GM12878 (cell line): ENCODE results near the gene STXBP5. TPM values are rescaled to one million over a fixed set of nuclear protein-coding genes. Genes with fewer than 3 reads are reported as not detected.

Experiments used
- ATAC-seq: fragments of 200-7000 bp; cut with Tn5 transposase; 3 replicates; pipeline ENCODE4 v1.9.1; 2020; ENCODE audit warnings: mild to moderate bottlenecking, moderate library complexity
- BruUV-seq: library from RNA; stranded (reverse); fragments of 400-500 nt; replicated peaks from 2 replicates; lab custom pipeline; 2021; lab: Mats Ljungman, UMichigan
- CTCF ChIA-PET: fragments of 300-600 bp; sonication (Branson Sonifier 250); formaldehyde crosslinking; extraction: SDS; loops from one replicate; lab custom pipeline; 2021; ENCODE audit warnings: inconsistent platforms; lab: Yijun Ruan, JAX
- POLR2A ChIA-PET: fragments of 350-600 bp; formaldehyde crosslinking; extraction: SDS; loops from one replicate; lab custom pipeline; 2021; ENCODE audit warnings: inconsistent platforms; lab: Charles Lee
- RAD21 ChIA-PET: fragments of 300-600 bp; sonication (Branson Sonifier 250); formaldehyde crosslinking; loops from one replicate; lab custom pipeline; 2023; ENCODE audit warnings: antibody characterized with exemption; ENCODE audit not compliant: unreplicated experiment; lab: Charles Lee
- SMC1A ChIA-PET: fragments of 300-600 bp; sonication (Branson Sonifier 250); formaldehyde crosslinking; loops from one replicate; lab custom pipeline; 2023; ENCODE audit not compliant: unreplicated experiment, uncharacterized antibody; lab: Charles Lee
- DNase-seq: peaks from one replicate; pipeline ENCODE4 v3.0.0-alpha.2; 2011; ENCODE audit warnings: low read depth, low spot score
- FAIRE-seq: peaks from 3 replicates; lab custom pipeline; 2011; peaks lifted over from hg19 to GRCh38; lab: Jason Lieb, UNC
- H2AFZ ChIP-seq: 2 replicates; pipeline ENCODE4 v1.6.0; 2011; ENCODE audit warnings: low read depth, low read length, control low read depth; ENCODE audit not compliant: control insufficient read depth
- H3K27ac ChIP-seq: 2 replicates; pipeline ENCODE4 v1.5.1; 2011; ENCODE audit warnings: control low read depth; ENCODE audit not compliant: control insufficient read depth, insufficient read depth
- H3K27me3 ChIP-seq, 2 experiments: replicated peaks in 1 of 2; 2 replicates each; pipeline versions ENCODE4 v1.6.0 to v1.6.1; 2011; ENCODE audit warnings: low read length in 1 of 2; ENCODE audit not compliant: control insufficient read depth in 2 of 2, insufficient read depth in 2 of 2
- H3K36me3 ChIP-seq, 2 experiments: 2 replicates each; pipeline ENCODE4 v1.5.1; 2011; ENCODE audit warnings: low read length in 1 of 2; ENCODE audit not compliant: control insufficient read depth in 2 of 2, insufficient read depth in 2 of 2
- H3K4me1 ChIP-seq: 2 replicates; pipeline ENCODE4 v1.6.1; 2011; ENCODE audit warnings: mild to moderate bottlenecking, low read length, moderate library complexity, mixed read lengths; ENCODE audit not compliant: control insufficient read depth, insufficient read depth
- H3K4me2 ChIP-seq: 2 replicates; pipeline ENCODE4 v1.6.0; 2011; ENCODE audit warnings: control low read depth; ENCODE audit not compliant: control insufficient read depth, insufficient read depth
- H3K4me3 ChIP-seq: fragments of 200-600 bp; sonication (generic); 2 replicates; pipeline ENCODE4 v1.5.1; 2016
- H3K79me2 ChIP-seq: 2 replicates; pipeline ENCODE4 v1.6.0; 2011; ENCODE audit warnings: low read length; ENCODE audit not compliant: control insufficient read depth, insufficient read depth
- H3K9ac ChIP-seq: 2 replicates; pipeline ENCODE4 v1.8.0; 2011; ENCODE audit warnings: low read length, control low read depth, mixed read lengths; ENCODE audit not compliant: control insufficient read depth, insufficient read depth
- H3K9me3 ChIP-seq: replicated peaks from 3 replicates; pipeline ENCODE4 v1.5.1; 2011; ENCODE audit warnings: mild to moderate bottlenecking, low read length; ENCODE audit not compliant: control insufficient read depth, insufficient read depth
- H4K20me1 ChIP-seq: 2 replicates; pipeline ENCODE4 v1.6.0; 2011; ENCODE audit not compliant: control insufficient read depth, insufficient read depth
- CREB1 ChIP-seq: IDR thresholded peaks from 2 replicates; pipeline ENCODE4 v1.6.1; 2012; ENCODE audit warnings: low read depth, mild to moderate bottlenecking, inconsistent platforms
- CTCF ChIP-seq, 3 experiments: IDR thresholded peaks in 2 of 3; conservative IDR thresholded peaks in 1 of 3; 2 replicates each; pipeline ENCODE4 v1.5.1; 2011; ENCODE audit warnings: low read depth in 3 of 3, low read length in 3 of 3, mild to moderate bottlenecking in 3 of 3, control low read depth in 2 of 3, moderate library complexity in 2 of 3, inconsistent platforms in 1 of 3, mixed read lengths in 1 of 3; ENCODE audit not compliant: control insufficient read depth in 2 of 3, insufficient read depth in 1 of 3; ENCODE audit errors: extremely low read depth in 1 of 3
- HSF1 ChIP-seq: fragments of 150-350 bp; IDR thresholded peaks from 2 replicates; pipeline ENCODE4 v1.6.1; 2014; ENCODE audit warnings: mild to moderate bottlenecking, low read depth, low read length
- NFIC ChIP-seq: IDR thresholded peaks from 2 replicates; pipeline ENCODE4 v1.6.1; 2012; ENCODE audit warnings: low read depth, mild to moderate bottlenecking, inconsistent platforms, low read length, moderate library complexity
- NR2F1 ChIP-seq: fragments of 450-650 bp; conservative IDR thresholded peaks from 2 replicates; pipeline ENCODE4 v1.6.1; 2017; ENCODE audit warnings: mild to moderate bottlenecking
- RAD21 ChIP-seq: IDR thresholded peaks from 2 replicates; pipeline ENCODE4 v1.6.1; 2011; ENCODE audit warnings: mild to moderate bottlenecking, low read depth, low read length, moderate library complexity; ENCODE audit not compliant: insufficient read depth
- TARDBP ChIP-seq: IDR thresholded peaks from 2 replicates; pipeline ENCODE4 v1.6.1; 2016; ENCODE audit warnings: borderline replicate concordance
- TCF3 ChIP-seq: IDR thresholded peaks from 2 replicates; pipeline ENCODE4 v1.6.1; 2012; ENCODE audit warnings: low read depth, mild to moderate bottlenecking, low read length, borderline replicate concordance; ENCODE audit not compliant: insufficient read depth
- YBX1 ChIP-seq: fragments of 450-650 bp; IDR thresholded peaks from 2 replicates; pipeline ENCODE4 v1.6.1; 2016; ENCODE audit warnings: antibody characterized with exemption
- WGBS: methylation state at CpG from one replicate; pipeline ENCODE4 v1.1.6; 2016; ENCODE audit warnings: low lambda C conversion rate; ENCODE audit not compliant: insufficient replicate concordance, insufficient coverage; ENCODE audit errors: missing lambda C conversion rate; 5-methylcytosine and 5-hydroxymethylcytosine counted together
- in situ Hi-C: fragments of 300-500 bp; cut with MboI; formaldehyde crosslinking; loops from 9 replicates; pipeline ENCODE4 v1.14.3; 2018; ENCODE audit warnings: mixed read lengths
- intact Hi-C: fragments of 100-400 bp; cut with micrococcal nuclease; formaldehyde crosslinking; loops from one replicate; pipeline ENCODE4 v1.14.2; 2022; ENCODE audit not compliant: unreplicated experiment
- polyA plus RNA-seq, 11 experiments: library from polyadenylated mRNA; depleted of rRNA in 4 of 11; unstranded in 6 of 11; stranded (reverse) in 5 of 11; fragments of >200 nt; fragmentation: Nextera tagmentation in 4 of 11; fragmentation: Illumina TruSeq in 1 of 11; extraction: Ambion mirVana in 4 of 11; extraction: Trizol in 1 of 11; gene quantifications; 1 replicate in 1 of 11; 2 replicates in 10 of 11; pipeline versions ENCODE4 v1.2.1 to v1.2.3, GENCODE V29; 2011 to 2016; ENCODE audit warnings: inconsistent platforms in 2 of 11, missing spikeins in 2 of 11, low read depth in 1 of 11
- total RNA-seq, 4 experiments: library from RNA; depleted of rRNA in 3 of 4; stranded (reverse); fragments of >200 nt in 3 of 4; fragmentation: Illumina TruSeq in 1 of 4; extraction: Trizol in 1 of 4; gene quantifications; 2 replicates each; pipeline versions ENCODE4 v1.2.1 to v1.2.3, GENCODE V29; 2013 to 2021

STXBP5 gene
- total and polyA plus RNA-seq, 10 of the 15 experiments (the other 5 are each of a cell fraction or from before 2014, with no cell fraction given): 1.4 to 13.2 (median 8.4) TPM

GRCh38 chr6:147416622-147417021, 212.4 kb downstream of the STXBP5 start:
- H3K9ac ChIP-seq: no peak overlapping the region
- no peaks in the 10 kb centered on the region for H3K27me3 ChIP-seq
- no peak overlapping the region for H2AFZ ChIP-seq
- POLR2A ChIA-PET: no interaction called here
- H3K79me2 ChIP-seq: no peaks in the 10 kb centered on the region
- no peak for FAIRE-seq
- WGBS: 54% methylated on average over 4 of the region's 4 CpGs
- no peak overlapping the region for H3K4me2 ChIP-seq
- TF ChIP-seq NFIC (no peak), TARDBP (no peak), CREB1 (no peak), NR2F1 (no peak), HSF1 (no peak)
- no peak overlapping the region for H3K27ac ChIP-seq
- no peak for ATAC-seq
- no peak for DNase-seq
- no peaks in the 10 kb centered on the region for H3K36me3 ChIP-seq
- H3K4me1 ChIP-seq: no peaks in the 10 kb centered on the region
- in situ Hi-C loops: no loop called here
- SMC1A ChIA-PET: no interaction called here
- BruUV-seq: no TSS peak
- RAD21 ChIA-PET: no interaction called here
- no peaks in the 10 kb centered on the region for H4K20me1 ChIP-seq
- intact Hi-C loops: no loop called here
- H3K9me3 ChIP-seq: no peaks in the 10 kb centered on the region
- H3K4me3 ChIP-seq: no peak overlapping the region
- CTCF ChIA-PET: no interaction called here

- DNase-seq (no peak), FAIRE-seq (no peak), ATAC-seq (no peak)
- no peak for TF ChIP-seq TCF3
- no peak for TF ChIP-seq YBX1
- no peak for TF ChIP-seq CTCF (IDR thresholded peaks at IDR 0.05 in 2 of 3, conservative IDR thresholded peaks at IDR 0.05 in 1 of 3; ENCODE audit: control insufficient read depth in 2 of 3, extremely low read depth in 1 of 3, insufficient read depth in 1 of 3, low read depth in 3 of 3, low read length in 3 of 3)
- no peak for TF ChIP-seq RAD21
- H3K9me3 ChIP-seq: no peaks in the 10 kb centered on the region; the same call in 2 of the 3 replicates
- H3K27me3 ChIP-seq: no peaks in the 10 kb centered on the region
- H3K9ac ChIP-seq: no peak overlapping the region
- H3K27ac ChIP-seq: no peak overlapping the region
- no peak overlapping the region for H2AFZ ChIP-seq
- no peaks in the 10 kb centered on the region for H3K36me3 ChIP-seq
- no peak overlapping the region for H3K4me3 ChIP-seq
- H4K20me1 ChIP-seq: no peaks in the 10 kb centered on the region
- ChIA-PET RAD21 (no interaction called here), SMC1A (no interaction called here), POLR2A (no interaction called here), CTCF (no interaction called here)
- H3K79me2 ChIP-seq: no peaks in the 10 kb centered on the region
- no peaks in the 10 kb centered on the region for H3K4me1 ChIP-seq
- no peak overlapping the region for H3K4me2 ChIP-seq
- no TSS peak for BruUV-seq
- WGBS: 83% methylated on average over 7 of the region's 7 CpGs
- intact Hi-C loops: no loop called here
- in situ Hi-C loops: no loop called here
Measured at GRCh38 chr6:147417954-147418353, 213.7 kb downstream of the STXBP5 start.
